Measurements from ENCODE around the gene ZCCHC12. TPM values are rescaled to one million over a fixed set of nuclear protein-coding genes. Genes with fewer than 3 reads are reported as not detected.

The ZCCHC12 gene
- total and polyA plus RNA-seq, 9 of the 15 experiments (the other 6 are each of a cell fraction or from before 2014, with no cell fraction given), result 0.07 to 0.15 TPM; not detected in 7

GRCh38 chrX:118872102-118872566, 48.5 kb downstream of the ZCCHC12 start:
- Histone ChIP-seq H3K79me2 (ENCODE audit: control insufficient read depth, insufficient read depth, low read length) (no peaks in the 10 kb centered on the region), H3K4me1 (replicated peaks in 1 of 2; ENCODE audit: control insufficient read depth in 2 of 2, insufficient read depth in 2 of 2, low read length in 2 of 2) (no peaks in the 10 kb centered on the region), H3K4me2 (ENCODE audit: insufficient read depth, low read length) (no peak overlapping the region), H3K27me3 (ENCODE audit: control insufficient read depth in 2 of 2, insufficient read depth in 2 of 2, low read length in 2 of 2) (no peaks in the 10 kb centered on the region), H3K9me1 (ENCODE audit: control insufficient read depth, insufficient read depth, low read length) (no peaks in the 10 kb centered on the region), H3K9me3 (replicated peaks; ENCODE audit: control insufficient read depth, insufficient read depth, low read depth, low read length) (no peaks in the 10 kb centered on the region; the same call in 1 of the 2 replicates), H3K4me3 (no peak overlapping the region), H3K36me3 (ENCODE audit: control insufficient read depth, insufficient read depth, low read length) (no peaks in the 10 kb centered on the region), H4K20me1 (replicated peaks; ENCODE audit: control insufficient read depth, insufficient read depth, low read length) (no peaks in the 10 kb centered on the region), H3K9ac (ENCODE audit: insufficient read depth in 1 of 2, low read depth in 2 of 2, low read length in 2 of 2) (no peak overlapping the region), H2AFZ (ENCODE audit: low read depth, low read length) (no peak overlapping the region), H3K27ac (ENCODE audit: extremely low read depth, low read depth, low read length) (no peak overlapping the region)
- ATAC-seq (no peak), DNase-seq (ENCODE audit: extremely low read depth in 1 of 4, low spot score in 3 of 4) (no peak), FAIRE-seq (no peak)
- in situ Hi-C loops (cut with MboI) (no loop called here), intact Hi-C loops (cut with micrococcal nuclease) (no loop called here)
- no TSS peak for BruUV-seq (replicated peaks)
- 4% methylated on average over 4 of the region's 4 CpGs for WGBS (ENCODE audit: insufficient coverage, low coverage, missing lambda C conversion rate)
- POLR2A ChIA-PET, result no interaction called here
- CTCF ChIA-PET (ENCODE audit: low intra/inter-chr PET ratio), result no interaction called here
- TF ChIP-seq PHF20 (IDR thresholded peaks at IDR 0.05; ENCODE audit: partially characterized antibody) (no peak), SLC30A9 (CRISPR knock-in tag; IDR thresholded peaks at IDR 0.05) (no peak), PHF8 (IDR thresholded peaks at IDR 0.05; ENCODE audit: borderline replicate concordance, low read length) (no peak), GABPA (tag; conservative IDR thresholded peaks at IDR 0.05; ENCODE audit: low read depth) (no peak), MTA1 (IDR thresholded peaks at IDR 0.05; ENCODE audit: borderline replicate concordance) (no peak), ZNF134 (CRISPR knock-in tag; conservative IDR thresholded peaks at IDR 0.05) (no peak), ZBTB43 (CRISPR knock-in tag; IDR thresholded peaks at IDR 0.05) (no peak), SMAD1 (IDR thresholded peaks at IDR 0.05; ENCODE audit: low read depth, low read length, partially characterized antibody) (no peak)

Other genes starting within 250 kb of the ZCCHC12 start
- 7.3 and 8.0 TPM in 2 replicates for gene IL13RA1, start 96.2 kb upstream of the ZCCHC12 start, total RNA-seq (2014; rRNA removed)
- 13.4 and 14.0 TPM in 2 replicates for gene IL13RA1, start 96.2 kb upstream of the ZCCHC12 start, total RNA-seq (2014; rRNA removed; fragmentation: Illumina TruSeq; extraction: Trizol)
- gene IL13RA1, start 96.2 kb upstream of the ZCCHC12 start, total RNA-seq (2015; rRNA removed; fragmentation: Illumina TruSeq; extraction: Trizol), result 21.0 and 22.9 TPM in 2 replicates
- gene IL13RA1, start 96.2 kb upstream of the ZCCHC12 start, total RNA-seq (2021), result 10.7 and 12.2 TPM in 2 replicates
- gene IL13RA1, start 96.2 kb upstream of the ZCCHC12 start, polyA plus RNA-seq (2011; rRNA removed), result 9.5 and 14.0 TPM in 2 replicates
- gene IL13RA1, start 96.2 kb upstream of the ZCCHC12 start, polyA plus RNA-seq (2014; fragmentation: Illumina TruSeq; extraction: Trizol), result 12.1 and 14.9 TPM in 2 replicates
- gene IL13RA1, start 96.2 kb upstream of the ZCCHC12 start, polyA plus RNA-seq (2014; fragmentation: Nextera tagmentation; extraction: Ambion mirVana), result 1 to 10 TPM; 2.9 to 3.4 TPM
- 8.4 and 9.0 TPM in 2 replicates for gene IL13RA1, start 96.2 kb upstream of the ZCCHC12 start, polyA plus RNA-seq (2014; rRNA removed)
- 10.3 and 10.6 TPM in 2 replicates for gene LONRF3, start 150.8 kb downstream of the ZCCHC12 start, total RNA-seq (2014; rRNA removed)
- gene LONRF3, start 150.8 kb downstream of the ZCCHC12 start, total RNA-seq (2014; rRNA removed; fragmentation: Illumina TruSeq; extraction: Trizol), result 10.9 and 11.2 TPM in 2 replicates
- gene LONRF3, start 150.8 kb downstream of the ZCCHC12 start, total RNA-seq (2015; rRNA removed; fragmentation: Illumina TruSeq; extraction: Trizol), result 4.4 and 5.2 TPM in 2 replicates
- gene LONRF3, start 150.8 kb downstream of the ZCCHC12 start, total RNA-seq (2021), result 9.4 and 10.1 TPM in 2 replicates
- gene LONRF3, start 150.8 kb downstream of the ZCCHC12 start, polyA plus RNA-seq (2011; rRNA removed), result 13.3 and 22.0 TPM in 2 replicates
- gene LONRF3, start 150.8 kb downstream of the ZCCHC12 start, polyA plus RNA-seq (2014; fragmentation: Illumina TruSeq; extraction: Trizol), result 8.7 and 8.9 TPM in 2 replicates
- gene LONRF3, start 150.8 kb downstream of the ZCCHC12 start, polyA plus RNA-seq (2014; fragmentation: Nextera tagmentation; extraction: Ambion mirVana), result 1 to 10 TPM; 1.3 to 1.4 TPM
- 4.8 and 8.7 TPM in 2 replicates for gene LONRF3, start 150.8 kb downstream of the ZCCHC12 start, polyA plus RNA-seq (2014; rRNA removed)
- gene CT47C1, start 249.2 kb downstream of the ZCCHC12 start, total RNA-seq (2014; rRNA removed), result not detected in 2 replicates
- not detected in 2 replicates for gene CT47C1, start 249.2 kb downstream of the ZCCHC12 start, total RNA-seq (2014; rRNA removed; fragmentation: Illumina TruSeq; extraction: Trizol)
- gene CT47C1, start 249.2 kb downstream of the ZCCHC12 start, total RNA-seq (2015; rRNA removed; fragmentation: Illumina TruSeq; extraction: Trizol), result not detected in 2 replicates
- gene CT47C1, start 249.2 kb downstream of the ZCCHC12 start, total RNA-seq (2021), result not detected in 2 replicates
- gene CT47C1, start 249.2 kb downstream of the ZCCHC12 start, polyA plus RNA-seq (2011; rRNA removed), result not detected in 2 replicates
- not detected in 2 replicates for gene CT47C1, start 249.2 kb downstream of the ZCCHC12 start, polyA plus RNA-seq (2014; fragmentation: Illumina TruSeq; extraction: Trizol)
- not detected for gene CT47C1, start 249.2 kb downstream of the ZCCHC12 start, polyA plus RNA-seq (2014; fragmentation: Nextera tagmentation; extraction: Ambion mirVana)
- not detected in 2 replicates for gene CT47C1, start 249.2 kb downstream of the ZCCHC12 start, polyA plus RNA-seq (2014; rRNA removed)